ENCODE results near the gene ZBTB17. TPM values are rescaled to one million over a fixed set of nuclear protein-coding genes. Genes with fewer than 3 reads are reported as not detected.

ZBTB17 gene
- total and polyA plus RNA-seq, 9 donors, result 23.8 to 29.1 (median 26.0) TPM

GRCh38 chr1:15972409-15972808 lies 3.5 kb downstream of the ZBTB17 start:
- Histone ChIP-seq H3K4me3 (ENCODE audit: low read length) (no peak overlapping the region), H3K9me3 (replicated peaks; ENCODE audit: control insufficient read depth, low read depth, low read length) (peaks cover 6% of the 10 kb centered on the region), H3K27ac (ENCODE audit: low read length) (no peak overlapping the region), H3K27me3 (ENCODE audit: control insufficient read depth, insufficient read depth, low read length) (no peaks in the 10 kb centered on the region), H3K36me3 (ENCODE audit: control insufficient read depth, insufficient read depth, low read length) (peaks cover 38% of the 10 kb centered on the region), H3K4me1 (ENCODE audit: control insufficient read depth, insufficient read depth, low read length) (peaks cover 6% of the 10 kb centered on the region)
- DNase-seq, result no peak
- WGBS (ENCODE audit: insufficient coverage), result no CpG with 5 or more reads among the region's 1 CpG

- H3K36me3 ChIP-seq (ENCODE audit: control insufficient read depth, insufficient read depth, low read length), result peaks cover 38% of the 10 kb centered on the region
- H3K27ac ChIP-seq (ENCODE audit: low read length), result no peak overlapping the region
- H3K27me3 ChIP-seq (ENCODE audit: control insufficient read depth, insufficient read depth, low read length), result no peaks in the 10 kb centered on the region
- H3K9me3 ChIP-seq (replicated peaks; ENCODE audit: control insufficient read depth, low read depth, low read length), result no peaks in the 10 kb centered on the region
- DNase-seq, result no peak
- peaks cover 12% of the 10 kb centered on the region for H3K4me1 ChIP-seq (ENCODE audit: control insufficient read depth, insufficient read depth, low read length)
- H3K4me3 ChIP-seq (ENCODE audit: low read length), result no peak overlapping the region
Observed at GRCh38 chr1:15970911-15971310, 5.0 kb downstream of the ZBTB17 start.

GRCh38 chr1:15969321-15969880 lies 6.5 kb downstream of the ZBTB17 start:
- H3K9me3 ChIP-seq (replicated peaks; ENCODE audit: control insufficient read depth, low read depth, low read length), result no peaks in the 10 kb centered on the region
- H3K27ac ChIP-seq (ENCODE audit: low read length), result no peak overlapping the region
- peaks cover 6% of the 10 kb centered on the region for H3K4me1 ChIP-seq (ENCODE audit: control insufficient read depth, insufficient read depth, low read length)
- no peaks in the 10 kb centered on the region for H3K27me3 ChIP-seq (ENCODE audit: control insufficient read depth, insufficient read depth, low read length)
- 98% methylated on average over 11 of the region's 13 CpGs for WGBS (ENCODE audit: insufficient coverage)
- peaks cover 40% of the 10 kb centered on the region for H3K36me3 ChIP-seq (ENCODE audit: control insufficient read depth, insufficient read depth, low read length)
- no peak overlapping the region for H3K4me3 ChIP-seq (ENCODE audit: low read length)
- no peak for DNase-seq

GRCh38 chr1:15968172-15968571 lies 7.7 kb downstream of the ZBTB17 start:
- Histone ChIP-seq H3K4me1 (ENCODE audit: control insufficient read depth, insufficient read depth, low read length) (peaks cover 6% of the 10 kb centered on the region), H3K9me3 (replicated peaks; ENCODE audit: control insufficient read depth, low read depth, low read length) (no peaks in the 10 kb centered on the region), H3K27ac (ENCODE audit: low read length) (no peak overlapping the region), H3K36me3 (ENCODE audit: control insufficient read depth, insufficient read depth, low read length) (peaks cover 39% of the 10 kb centered on the region), H3K4me3 (ENCODE audit: low read length) (no peak overlapping the region), H3K27me3 (ENCODE audit: control insufficient read depth, insufficient read depth, low read length) (no peaks in the 10 kb centered on the region)
- DNase-seq, result no peak
- 90% methylated on average over 3 of the region's 5 CpGs for WGBS (ENCODE audit: insufficient coverage)

- no peak overlapping the region for H3K4me3 ChIP-seq (ENCODE audit: low read length)
- no peak for DNase-seq
- no peaks in the 10 kb centered on the region for H3K9me3 ChIP-seq (replicated peaks; ENCODE audit: control insufficient read depth, low read depth, low read length)
- H3K36me3 ChIP-seq (ENCODE audit: control insufficient read depth, insufficient read depth, low read length), result peaks cover 32% of the 10 kb centered on the region
- no peaks in the 10 kb centered on the region for H3K27me3 ChIP-seq (ENCODE audit: control insufficient read depth, insufficient read depth, low read length)
- WGBS (ENCODE audit: insufficient coverage), result 100% methylated on average over 3 of the region's 6 CpGs
- H3K27ac ChIP-seq (ENCODE audit: low read length), result no peak overlapping the region
- H3K4me1 ChIP-seq (ENCODE audit: control insufficient read depth, insufficient read depth, low read length), result peaks cover 6% of the 10 kb centered on the region
Observed at GRCh38 chr1:15966956-15967344, 9.0 kb downstream of the ZBTB17 start.

- WGBS (ENCODE audit: insufficient coverage), result 39% methylated on average over 9 of the region's 18 CpGs
- DNase-seq, result no peak
- Histone ChIP-seq H3K9me3 (replicated peaks; ENCODE audit: control insufficient read depth, low read depth, low read length) (no peaks in the 10 kb centered on the region), H3K27me3 (ENCODE audit: control insufficient read depth, insufficient read depth, low read length) (no peaks in the 10 kb centered on the region), H3K4me3 (ENCODE audit: low read length) (no peak overlapping the region), H3K4me1 (ENCODE audit: control insufficient read depth, insufficient read depth, low read length) (peaks cover 6% of the 10 kb centered on the region), H3K27ac (ENCODE audit: low read length) (no peak overlapping the region), H3K36me3 (ENCODE audit: control insufficient read depth, insufficient read depth, low read length) (peaks cover 30% of the 10 kb centered on the region)
Observed at GRCh38 chr1:15966081-15966955, 9.6 kb downstream of the ZBTB17 start.

- Histone ChIP-seq H3K36me3 (ENCODE audit: control insufficient read depth, insufficient read depth, low read length) (peaks cover 30% of the 10 kb centered on the region), H3K27me3 (ENCODE audit: control insufficient read depth, insufficient read depth, low read length) (no peaks in the 10 kb centered on the region), H3K27ac (ENCODE audit: low read length) (no peak overlapping the region), H3K4me1 (ENCODE audit: control insufficient read depth, insufficient read depth, low read length) (peaks cover 6% of the 10 kb centered on the region), H3K9me3 (replicated peaks; ENCODE audit: control insufficient read depth, low read depth, low read length) (no peaks in the 10 kb centered on the region), H3K4me3 (ENCODE audit: low read length) (no peak overlapping the region)
- no peak for DNase-seq
- 44% methylated on average over 1 of the region's 7 CpGs for WGBS (ENCODE audit: insufficient coverage)
Observed at GRCh38 chr1:15965228-15965767, 10.6 kb downstream of the ZBTB17 start.

GRCh38 chr1:15963968-15964648 lies 11.8 kb downstream of the ZBTB17 start:
- Histone ChIP-seq H3K4me3 (ENCODE audit: low read length) (no peak overlapping the region), H3K27ac (ENCODE audit: low read length) (no peak overlapping the region), H3K4me1 (ENCODE audit: control insufficient read depth, insufficient read depth, low read length) (peaks cover 9% of the 10 kb centered on the region), H3K27me3 (ENCODE audit: control insufficient read depth, insufficient read depth, low read length) (no peaks in the 10 kb centered on the region), H3K9me3 (replicated peaks; ENCODE audit: control insufficient read depth, low read depth, low read length) (no peaks in the 10 kb centered on the region), H3K36me3 (ENCODE audit: control insufficient read depth, insufficient read depth, low read length) (peaks cover 22% of the 10 kb centered on the region)
- WGBS (ENCODE audit: insufficient coverage), result 88% methylated on average over 5 of the region's 10 CpGs
- DNase-seq, result no peak

- Histone ChIP-seq H3K4me1 (ENCODE audit: control insufficient read depth, insufficient read depth, low read length) (peaks cover 16% of the 10 kb centered on the region), H3K36me3 (ENCODE audit: control insufficient read depth, insufficient read depth, low read length) (peaks cover 18% of the 10 kb centered on the region), H3K27me3 (ENCODE audit: control insufficient read depth, insufficient read depth, low read length) (no peaks in the 10 kb centered on the region), H3K9me3 (replicated peaks; ENCODE audit: control insufficient read depth, low read depth, low read length) (no peaks in the 10 kb centered on the region), H3K4me3 (ENCODE audit: low read length) (no peak overlapping the region), H3K27ac (ENCODE audit: low read length) (no peak overlapping the region)
- DNase-seq, result no peak
Observed at GRCh38 chr1:15963363-15963967, 12.4 kb downstream of the ZBTB17 start.
